Keratinocyte (primary cell): Measurements from ENCODE around the gene EXOC4. TPM values are rescaled to one million over a fixed set of nuclear protein-coding genes. Genes with fewer than 3 reads are reported as not detected.

Experiments
- DNase-seq: peaks from one replicate; pipeline ENCODE4 v3.0.0-alpha.2; 2011; ENCODE audit warnings: low read depth, missing footprints, low spot score
- FAIRE-seq: peaks from 2 replicates; lab custom pipeline; 2011; peaks lifted over from hg19 to GRCh38; lab: Jason Lieb, UNC
- H2AFZ ChIP-seq: 2 replicates; pipeline ENCODE4 v1.6.0; 2012; ENCODE audit warnings: low read length, control low read depth, inconsistent platforms; ENCODE audit not compliant: control insufficient read depth
- H3K27ac ChIP-seq: 2 replicates; pipeline ENCODE4 v1.5.1; 2011; ENCODE audit warnings: low read length; ENCODE audit not compliant: control insufficient read depth, insufficient read depth
- H3K27me3 ChIP-seq: 3 replicates; pipeline ENCODE4 v1.6.0; 2011; ENCODE audit warnings: low read length; ENCODE audit not compliant: control insufficient read depth, insufficient read depth; ENCODE audit errors: extremely low read depth
- H3K36me3 ChIP-seq, 2 experiments: 2 replicates in 1 of 2; 3 replicates in 1 of 2; pipeline ENCODE4 v1.5.1; 2011; ENCODE audit warnings: low read length in 2 of 2, mild to moderate bottlenecking in 1 of 2; ENCODE audit not compliant: control insufficient read depth in 2 of 2, insufficient read depth in 2 of 2; ENCODE audit errors: extremely low read depth in 1 of 2
- H3K4me1 ChIP-seq: 3 replicates; pipeline ENCODE4 v1.5.1; 2011; ENCODE audit warnings: low read length; ENCODE audit not compliant: control insufficient read depth, insufficient read depth; ENCODE audit errors: extremely low read depth
- H3K4me2 ChIP-seq: 3 replicates; pipeline ENCODE4 v1.6.0; 2011; ENCODE audit warnings: low read depth, low read length; ENCODE audit not compliant: control insufficient read depth, insufficient read depth; ENCODE audit errors: extremely low read depth
- H3K4me3 ChIP-seq, 3 experiments: fragments of 200-600 bp in 1 of 3; sonication (generic) in 1 of 3; 2 replicates in 2 of 3; 3 replicates in 1 of 3; pipeline ENCODE4 v1.5.1; 2011 to 2016; ENCODE audit warnings: low read length in 3 of 3, mild to moderate bottlenecking in 3 of 3, control low read depth in 2 of 3, inconsistent platforms in 1 of 3, low read depth in 1 of 3, mixed read lengths in 1 of 3, mixed run types in 1 of 3, moderate library complexity in 1 of 3; ENCODE audit not compliant: control insufficient read depth in 2 of 3, insufficient read depth in 2 of 3; ENCODE audit errors: extremely low read depth in 1 of 3
- H3K79me2 ChIP-seq: 2 replicates; pipeline ENCODE4 v1.6.0; 2012; ENCODE audit warnings: low read length; ENCODE audit not compliant: control insufficient read depth, insufficient read depth
- H3K9ac ChIP-seq: 3 replicates; pipeline ENCODE4 v1.6.0; 2011; ENCODE audit warnings: low read length; ENCODE audit not compliant: control insufficient read depth, insufficient read depth; ENCODE audit errors: extremely low read depth
- H3K9me1 ChIP-seq: 3 replicates; pipeline ENCODE4 v1.6.0; 2011; ENCODE audit warnings: low read length; ENCODE audit not compliant: control insufficient read depth, insufficient read depth; ENCODE audit errors: extremely low read depth
- H3K9me3 ChIP-seq: 2 replicates; pipeline ENCODE4 v1.5.1; 2012; ENCODE audit warnings: low read depth, low read length; ENCODE audit not compliant: control insufficient read depth
- H4K20me1 ChIP-seq: 3 replicates; pipeline ENCODE4 v1.6.0; 2011; ENCODE audit warnings: low read length; ENCODE audit not compliant: control insufficient read depth, insufficient read depth; ENCODE audit errors: extremely low read depth
- CTCF ChIP-seq, 3 experiments: IDR thresholded peaks in 1 of 3; conservative IDR thresholded peaks in 1 of 3; optimal IDR thresholded peaks in 1 of 3; 2 replicates in 2 of 3; 3 replicates in 1 of 3; pipeline versions ENCODE3 to v1.5.1; 2011; ENCODE audit warnings: low read length in 3 of 3, mild to moderate bottlenecking in 3 of 3, moderate library complexity in 2 of 3, control low read depth in 1 of 3, inconsistent platforms in 1 of 3; ENCODE audit not compliant: insufficient read depth in 2 of 3; ENCODE audit errors: extremely low read depth in 1 of 3
- EZH2 ChIP-seq: IDR thresholded peaks from one replicate; pipeline ENCODE4 v1.6.1; 2012; ENCODE audit warnings: inconsistent platforms, mild to moderate bottlenecking, low read length, moderate library complexity
- dilution Hi-C: fragments of 300-500 bp; cut with MboI; formaldehyde crosslinking; loops from one replicate; pipeline ENCODE4 v1.7.0; 2020; ENCODE audit warnings: low sequenced_read_pairs; ENCODE audit not compliant: extremely low pct_ligation_motif_present
- polyA plus RNA-seq, 5 experiments: library from polyadenylated mRNA; depleted of rRNA in 3 of 5; stranded (reverse) in 3 of 5; stranded (forward) in 1 of 5; unstranded in 1 of 5; fragments of >200 nt; gene quantifications; 1 replicate in 1 of 5; 2 replicates in 3 of 5; 3 replicates in 1 of 5; pipeline versions ENCODE4 v1.2.1 to v1.2.3, GENCODE V29; 2011 to 2012; ENCODE audit warnings: missing spikeins in 2 of 5, low read depth in 1 of 5, low replicate concordance in 1 of 5

EXOC4 gene
- polyA plus RNA-seq, 1 donor (not counting 4 experiments of a cell fraction or from before 2014, with no cell fraction given) = 52.6 TPM

- no peak overlapping the region for H2AFZ ChIP-seq
- H3K4me2 ChIP-seq = no peak overlapping the region
- H4K20me1 ChIP-seq = no peaks in the 10 kb centered on the region
- DNase-seq (no peak), FAIRE-seq (no peak)
- no peaks in the 10 kb centered on the region for H3K27me3 ChIP-seq
- TF ChIP-seq EZH2 (no peak), CTCF (optimal IDR thresholded peaks at IDR 0.05 in 1 of 3, IDR thresholded peaks at IDR 0.05 in 1 of 3, conservative IDR thresholded peaks at IDR 0.05 in 1 of 3; ENCODE audit: extremely low read depth in 1 of 3, insufficient read depth in 2 of 3, low read length in 3 of 3) (no peak)
- no peaks in the 10 kb centered on the region for H3K9me3 ChIP-seq
- no peak overlapping the region for H3K9ac ChIP-seq
- no peaks in the 10 kb centered on the region for H3K79me2 ChIP-seq
- H3K4me1 ChIP-seq = no peaks in the 10 kb centered on the region
- H3K9me1 ChIP-seq = no peaks in the 10 kb centered on the region
- no peak overlapping the region for H3K4me3 ChIP-seq
- dilution Hi-C loops = no loop called here
- H3K36me3 ChIP-seq = no peaks in the 10 kb centered on the region
- H3K27ac ChIP-seq = no peak overlapping the region
Measured at GRCh38 chr7:133618970-133619369, 366.1 kb downstream of the EXOC4 start.

GRCh38 chr7:133619491-133619890 is 366.6 kb downstream of the EXOC4 start:
- H3K36me3 ChIP-seq = no peaks in the 10 kb centered on the region
- no peaks in the 10 kb centered on the region for H4K20me1 ChIP-seq
- no peaks in the 10 kb centered on the region for H3K9me3 ChIP-seq
- H3K9me1 ChIP-seq = no peaks in the 10 kb centered on the region
- no peak overlapping the region for H3K9ac ChIP-seq
- TF ChIP-seq EZH2 = no peak
- TF ChIP-seq CTCF (optimal IDR thresholded peaks at IDR 0.05 in 1 of 3, IDR thresholded peaks at IDR 0.05 in 1 of 3, conservative IDR thresholded peaks at IDR 0.05 in 1 of 3; ENCODE audit: extremely low read depth in 1 of 3, insufficient read depth in 2 of 3, low read length in 3 of 3) = no peak
- no peak for DNase-seq
- dilution Hi-C loops = no loop called here
- H3K79me2 ChIP-seq = no peaks in the 10 kb centered on the region
- H3K4me1 ChIP-seq = no peaks in the 10 kb centered on the region
- H3K27ac ChIP-seq = no peak overlapping the region
- H3K27me3 ChIP-seq = no peaks in the 10 kb centered on the region
- H3K4me2 ChIP-seq = no peak overlapping the region
- FAIRE-seq = no peak
- no peak overlapping the region for H3K4me3 ChIP-seq
- H2AFZ ChIP-seq = no peak overlapping the region
